Stimulated activated naive CD8-positive, alpha-beta T cell treated with anti-CD3 and anti-CD28 coated beads, Interleukin-15, Interleukin-2, amounts not matched to agents 100 ng/mL and 50 ng/mL, for 24 hours (primary cell): ENCODE results near the gene LUZP4.

Experiments used
- H3K27ac Mint-ChIP-seq: one replicate; pipeline ENCODE4 v1.8.0; 2021; ENCODE audit warnings: mild to moderate bottlenecking, mixed read lengths
- H3K27me3 Mint-ChIP-seq: one replicate; pipeline ENCODE4 v1.8.0; 2021; ENCODE audit warnings: mixed read lengths
- H3K36me3 Mint-ChIP-seq: one replicate; pipeline ENCODE4 v1.8.0; 2021; ENCODE audit warnings: low read depth, mixed read lengths
- H3K4me1 Mint-ChIP-seq: one replicate; pipeline ENCODE4 v1.8.0; 2021; ENCODE audit warnings: low read depth, mixed read lengths
- H3K4me3 Mint-ChIP-seq: one replicate; pipeline ENCODE4 v1.8.0; 2021; ENCODE audit warnings: mild to moderate bottlenecking, mixed read lengths
- H3K9me3 Mint-ChIP-seq: one replicate; pipeline ENCODE4 v1.8.0; 2021; ENCODE audit warnings: mixed read lengths

The LUZP4 gene, protein sequence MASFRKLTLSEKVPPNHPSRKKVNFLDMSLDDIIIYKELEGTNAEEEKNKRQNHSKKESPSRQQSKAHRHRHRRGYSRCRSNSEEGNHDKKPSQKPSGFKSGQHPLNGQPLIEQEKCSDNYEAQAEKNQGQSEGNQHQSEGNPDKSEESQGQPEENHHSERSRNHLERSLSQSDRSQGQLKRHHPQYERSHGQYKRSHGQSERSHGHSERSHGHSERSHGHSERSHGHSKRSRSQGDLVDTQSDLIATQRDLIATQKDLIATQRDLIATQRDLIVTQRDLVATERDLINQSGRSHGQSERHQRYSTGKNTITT

DNA sequence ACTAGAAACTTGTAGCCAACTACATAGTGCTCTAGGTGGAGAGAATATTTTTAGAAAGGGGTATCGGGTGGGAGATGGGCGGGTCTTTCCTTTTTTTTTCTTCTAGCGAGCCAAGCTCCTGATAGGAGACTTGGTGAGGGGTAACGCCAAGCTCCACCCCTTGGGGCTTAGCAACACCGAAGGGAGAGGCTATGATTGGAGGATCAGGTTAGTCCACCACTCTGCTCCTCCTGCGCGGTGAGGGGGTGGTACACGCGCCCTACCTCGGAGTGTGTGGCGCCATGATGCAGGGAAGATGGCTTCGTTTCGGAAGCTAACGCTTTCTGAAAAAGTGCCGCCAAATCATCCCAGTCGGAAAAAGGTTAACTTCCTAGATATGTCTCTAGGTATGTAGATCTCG lies at the start of gene LUZP4:
Gene LUZP4 (plus strand): TSS at position 251 of the 400 bp plus-strand sequence. CDS start 45 bp downstream, at position 296.
- no peaks in the 10 kb centered on the region for H3K36me3 Mint-ChIP-seq
- no peak within 1 kb of the TSS for H3K27ac Mint-ChIP-seq
- H3K9me3 Mint-ChIP-seq, result no peaks in the 10 kb centered on the region
- no peaks in the 10 kb centered on the region for H3K4me1 Mint-ChIP-seq
- no peaks in the 10 kb centered on the region for H3K27me3 Mint-ChIP-seq
- H3K4me3 Mint-ChIP-seq, result no peak within 1 kb of the TSS

DNA sequence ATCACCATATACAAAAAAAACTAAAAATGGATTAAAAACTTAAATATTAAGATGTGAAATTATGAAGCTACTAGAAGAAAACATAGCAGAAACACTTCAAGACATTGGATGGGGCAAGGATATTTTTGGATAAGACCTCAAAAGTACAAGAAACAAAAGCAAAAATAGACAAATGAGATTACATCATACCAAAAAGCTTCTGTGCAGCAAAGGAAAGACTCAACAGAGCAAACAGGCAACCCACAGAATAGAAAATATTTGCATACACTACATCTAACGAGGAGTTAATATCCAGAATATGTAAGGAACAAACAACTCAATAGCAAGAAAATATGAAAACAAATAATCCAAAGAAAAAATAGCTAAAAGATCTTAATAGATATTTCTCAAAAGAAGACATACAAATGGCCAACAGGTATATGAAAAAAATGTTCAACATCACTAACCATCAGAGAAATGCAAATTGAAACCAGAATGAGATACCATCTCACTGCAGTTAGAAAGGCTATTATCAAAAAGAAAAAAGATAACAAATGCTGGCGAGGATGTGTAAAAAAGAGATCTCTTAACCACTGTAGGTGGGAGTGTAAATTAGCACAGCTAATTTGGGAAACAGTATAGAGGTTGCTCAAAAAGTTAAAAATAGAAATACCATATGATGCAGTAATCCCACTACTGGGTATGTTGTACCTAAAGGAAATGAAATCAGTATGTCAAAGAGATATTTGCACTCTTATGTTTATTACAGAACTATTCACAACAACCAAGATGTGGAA lies 37.9 kb upstream of the LUZP4 start:
- Mint-ChIP-seq H3K27ac (no peak overlapping the region), H3K27me3 (no peaks in the 10 kb centered on the region), H3K36me3 (no peaks in the 10 kb centered on the region), H3K9me3 (no peaks in the 10 kb centered on the region), H3K4me1 (no peaks in the 10 kb centered on the region), H3K4me3 (no peak overlapping the region)

DNA sequence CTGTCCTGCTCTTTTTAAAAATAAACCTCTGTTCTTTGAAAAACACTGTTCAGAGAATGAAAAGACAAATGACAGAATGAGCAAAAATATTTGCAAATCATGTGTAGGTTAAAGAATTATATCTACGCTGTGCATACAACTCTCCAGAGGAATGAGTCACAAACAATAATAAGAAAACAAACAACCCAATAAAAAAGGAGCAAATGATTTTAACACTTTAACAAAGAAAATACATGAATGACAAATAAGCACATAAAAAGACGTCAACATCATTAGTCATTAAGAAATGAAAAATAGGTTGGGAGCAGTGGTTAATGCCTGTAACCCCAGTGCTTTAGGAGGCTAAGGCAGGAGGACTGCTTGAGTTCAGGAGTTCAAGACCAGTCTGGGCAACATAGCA lies 34.5 kb upstream of the LUZP4 start:
- no peaks in the 10 kb centered on the region for H3K9me3 Mint-ChIP-seq
- H3K27ac Mint-ChIP-seq, result no peak overlapping the region
- no peak overlapping the region for H3K4me3 Mint-ChIP-seq
- no peaks in the 10 kb centered on the region for H3K27me3 Mint-ChIP-seq
- H3K36me3 Mint-ChIP-seq, result no peaks in the 10 kb centered on the region
- no peaks in the 10 kb centered on the region for H3K4me1 Mint-ChIP-seq

DNA sequence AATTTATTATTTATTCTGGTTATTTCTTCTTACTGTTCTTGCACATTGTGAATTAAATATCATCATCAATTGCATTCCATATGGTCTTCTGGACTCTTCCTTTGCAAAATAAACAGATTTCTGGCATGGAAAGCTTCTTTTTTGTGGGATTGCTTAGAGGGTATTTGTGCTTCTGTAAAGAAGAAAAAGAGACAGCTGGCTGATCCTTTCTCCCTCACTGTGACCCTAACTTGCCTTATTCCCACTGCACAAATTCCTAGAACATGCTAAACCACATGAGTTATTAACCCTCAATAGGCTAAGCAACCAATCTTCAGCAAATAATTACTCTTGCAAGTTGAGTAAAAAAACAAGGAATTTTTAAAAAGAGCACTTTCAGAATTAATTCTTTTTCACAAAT lies 31.8 kb upstream of the LUZP4 start:
- H3K27me3 Mint-ChIP-seq, result no peaks in the 10 kb centered on the region
- H3K27ac Mint-ChIP-seq, result no peak overlapping the region
- H3K4me3 Mint-ChIP-seq, result no peak overlapping the region
- no peaks in the 10 kb centered on the region for H3K36me3 Mint-ChIP-seq
- no peaks in the 10 kb centered on the region for H3K4me1 Mint-ChIP-seq
- H3K9me3 Mint-ChIP-seq, result no peaks in the 10 kb centered on the region

DNA sequence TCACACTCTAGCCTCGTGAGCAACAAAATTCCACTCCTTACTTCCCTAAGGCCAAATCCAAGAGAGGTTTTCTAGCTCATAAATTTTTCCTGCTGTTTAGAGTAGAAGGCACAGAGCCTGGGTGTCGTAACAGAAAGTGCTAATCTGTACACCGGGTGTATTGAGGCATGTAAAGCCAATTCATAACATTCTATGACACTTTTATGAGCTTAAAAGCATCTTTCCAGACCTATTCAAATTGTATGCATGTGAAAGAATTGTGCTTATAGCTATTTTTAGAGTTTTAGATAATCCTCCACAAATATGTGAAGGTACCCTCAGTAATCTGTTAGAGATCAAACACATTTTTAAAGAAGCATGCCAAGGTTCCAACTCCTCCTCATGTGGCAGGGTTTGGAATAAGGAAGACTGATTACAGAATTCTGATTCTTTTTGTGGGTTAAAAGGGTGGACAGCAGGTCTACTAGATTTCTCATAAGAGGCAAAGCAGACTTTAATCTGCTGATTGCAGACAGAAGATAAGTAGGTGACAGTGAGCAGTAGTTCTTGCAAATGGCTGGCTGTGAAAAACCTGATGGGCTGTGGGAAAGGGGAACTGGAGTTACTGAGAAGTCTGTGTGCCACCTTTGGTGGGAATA lies 30.2 kb upstream of the LUZP4 start:
- H3K27me3 Mint-ChIP-seq, result no peaks in the 10 kb centered on the region
- H3K9me3 Mint-ChIP-seq, result no peaks in the 10 kb centered on the region
- H3K4me1 Mint-ChIP-seq, result no peaks in the 10 kb centered on the region
- H3K4me3 Mint-ChIP-seq, result no peak overlapping the region
- H3K36me3 Mint-ChIP-seq, result no peaks in the 10 kb centered on the region
- H3K27ac Mint-ChIP-seq, result no peak overlapping the region

DNA sequence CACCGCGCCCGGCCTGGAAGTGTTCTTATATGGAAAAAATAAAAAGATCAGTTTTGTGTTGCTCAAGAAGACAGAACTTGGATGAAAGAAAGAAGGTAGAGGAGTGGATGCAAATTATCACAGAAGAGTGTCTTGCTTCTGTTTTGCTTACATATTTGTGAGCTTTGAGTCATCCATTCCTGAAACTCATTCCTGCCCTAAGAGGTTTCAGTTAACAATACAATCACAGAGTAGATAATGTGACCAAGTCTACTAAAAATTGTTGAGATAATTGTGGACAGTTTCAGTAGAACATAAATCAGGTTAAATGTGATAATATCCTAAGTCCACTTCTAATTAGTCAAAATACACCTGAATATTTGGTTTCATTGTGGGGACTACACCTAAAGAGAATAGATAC lies 29.2 kb upstream of the LUZP4 start:
- no peaks in the 10 kb centered on the region for H3K4me1 Mint-ChIP-seq
- no peaks in the 10 kb centered on the region for H3K36me3 Mint-ChIP-seq
- H3K9me3 Mint-ChIP-seq, result no peaks in the 10 kb centered on the region
- no peak overlapping the region for H3K4me3 Mint-ChIP-seq
- no peak overlapping the region for H3K27ac Mint-ChIP-seq
- no peaks in the 10 kb centered on the region for H3K27me3 Mint-ChIP-seq

DNA sequence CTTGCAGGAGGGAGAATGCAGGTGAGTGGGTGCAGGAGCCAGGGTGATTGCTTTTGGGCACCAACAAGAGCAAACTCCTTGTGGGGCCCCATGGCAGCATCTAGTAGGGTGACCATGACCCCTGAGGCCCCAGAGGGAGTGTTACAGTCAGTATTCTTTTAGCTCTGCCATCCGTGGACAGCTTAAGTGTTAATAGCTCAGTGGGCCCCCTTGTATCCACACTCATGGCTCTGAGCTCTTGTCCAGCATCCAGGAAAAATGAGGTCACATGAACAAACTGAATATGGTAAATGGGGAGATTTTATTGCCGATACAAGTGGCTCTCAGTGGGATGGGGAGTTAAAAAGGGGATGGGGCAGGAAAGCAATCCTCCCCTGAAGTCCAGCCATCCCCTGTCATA lies 28.4 kb upstream of the LUZP4 start:
- Mint-ChIP-seq H3K4me3 (no peak overlapping the region), H3K36me3 (no peaks in the 10 kb centered on the region), H3K9me3 (no peaks in the 10 kb centered on the region), H3K4me1 (no peaks in the 10 kb centered on the region), H3K27me3 (no peaks in the 10 kb centered on the region), H3K27ac (no peak overlapping the region)

DNA sequence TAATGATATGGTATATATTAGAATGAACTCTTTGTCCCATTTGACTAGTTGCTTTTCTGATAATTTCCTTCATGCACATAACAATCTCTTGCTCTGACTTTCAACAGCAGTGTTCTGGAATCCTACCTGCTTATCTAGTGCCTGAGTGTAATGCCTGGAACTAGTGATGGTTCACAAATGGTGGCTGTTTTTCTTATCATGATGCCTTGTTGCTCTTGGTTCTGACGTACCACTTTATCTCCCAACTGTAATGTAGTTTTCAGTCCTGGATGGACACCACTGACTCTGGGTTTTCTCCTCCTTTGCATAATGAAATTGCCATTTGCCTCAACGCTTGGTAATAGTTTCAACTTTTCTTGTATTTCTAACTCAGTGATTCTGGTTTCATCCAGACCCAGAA lies 25.5 kb upstream of the LUZP4 start:
- no peaks in the 10 kb centered on the region for H3K27me3 Mint-ChIP-seq
- H3K9me3 Mint-ChIP-seq, result peaks cover 4% of the 10 kb centered on the region
- no peak overlapping the region for H3K4me3 Mint-ChIP-seq
- no peaks in the 10 kb centered on the region for H3K36me3 Mint-ChIP-seq
- no peaks in the 10 kb centered on the region for H3K4me1 Mint-ChIP-seq
- H3K27ac Mint-ChIP-seq, result no peak overlapping the region

DNA sequence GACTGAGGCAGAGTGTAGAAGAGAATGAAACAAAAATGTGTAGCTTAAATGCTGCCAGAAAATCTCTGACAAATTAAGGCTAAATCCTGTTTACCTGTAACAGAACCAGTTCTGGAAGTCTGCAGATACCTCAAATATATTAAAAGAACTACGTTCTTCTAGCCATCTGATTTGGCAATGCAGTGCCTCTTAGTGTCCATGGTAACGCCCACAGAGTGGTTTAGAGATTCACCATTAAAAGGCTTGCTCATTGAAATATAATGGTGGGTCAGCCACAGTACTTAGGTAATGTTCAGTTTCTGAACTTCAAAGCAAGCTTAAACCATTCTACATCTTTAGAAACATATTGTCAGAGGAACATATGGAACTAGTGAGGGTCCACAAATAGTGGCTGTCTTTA lies 23.2 kb upstream of the LUZP4 start:
- Mint-ChIP-seq H3K9me3 (peaks cover 4% of the 10 kb centered on the region), H3K4me1 (no peaks in the 10 kb centered on the region), H3K36me3 (no peaks in the 10 kb centered on the region), H3K4me3 (no peak overlapping the region), H3K27me3 (no peaks in the 10 kb centered on the region), H3K27ac (no peak overlapping the region)

DNA sequence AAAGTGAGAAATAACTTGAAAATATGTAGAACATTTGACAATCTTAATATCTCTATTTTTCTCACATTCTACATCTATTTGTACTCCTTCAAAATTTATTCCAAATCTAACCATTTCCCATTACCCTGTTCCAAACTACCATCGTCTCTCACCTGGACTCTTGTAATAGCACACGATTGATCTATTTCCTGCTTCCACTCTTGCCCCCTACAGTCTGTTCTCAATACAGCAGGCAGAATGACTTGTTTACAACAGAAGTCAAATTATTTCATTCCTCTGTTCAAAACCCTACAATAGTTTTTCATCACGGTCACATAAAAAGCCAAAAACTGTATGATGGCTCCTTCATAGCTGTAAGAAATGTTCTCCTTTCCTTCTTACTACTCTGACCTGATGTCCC lies 21.1 kb upstream of the LUZP4 start:
- Mint-ChIP-seq H3K9me3 (peaks cover 4% of the 10 kb centered on the region), H3K36me3 (no peaks in the 10 kb centered on the region), H3K4me3 (no peak overlapping the region), H3K4me1 (no peaks in the 10 kb centered on the region), H3K27me3 (no peaks in the 10 kb centered on the region), H3K27ac (no peak overlapping the region)

DNA sequence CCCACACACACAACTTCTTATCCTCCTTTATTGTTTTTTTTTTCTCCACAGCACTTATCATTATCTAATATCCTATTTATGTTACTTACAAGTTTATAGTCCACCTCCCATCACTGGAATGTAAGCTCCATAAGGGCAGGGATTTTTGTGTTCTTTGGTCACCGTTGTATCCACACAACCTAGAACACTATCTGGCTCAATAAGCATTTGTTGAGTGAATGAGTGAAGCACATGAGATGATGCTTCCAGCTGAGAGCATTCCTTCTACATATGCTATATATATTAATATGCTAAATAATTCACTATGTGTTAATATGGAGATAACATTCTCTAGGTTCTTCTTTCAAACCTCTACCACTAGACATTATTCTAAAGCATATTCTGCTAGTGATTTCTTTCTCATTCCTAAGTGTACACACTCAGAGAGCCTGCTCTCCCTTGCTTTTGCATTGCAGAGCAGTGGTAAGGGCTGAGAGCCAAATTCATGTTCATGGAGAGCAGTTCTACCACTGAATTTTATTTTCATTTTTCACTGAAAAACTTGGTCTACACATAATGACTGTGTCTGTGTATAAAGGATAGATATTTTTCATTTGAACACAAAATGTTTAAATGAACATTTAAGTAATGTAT lies 20.3 kb upstream of the LUZP4 start:
- no peaks in the 10 kb centered on the region for H3K27me3 Mint-ChIP-seq
- no peaks in the 10 kb centered on the region for H3K4me1 Mint-ChIP-seq
- H3K4me3 Mint-ChIP-seq, result no peak overlapping the region
- H3K36me3 Mint-ChIP-seq, result no peaks in the 10 kb centered on the region
- H3K27ac Mint-ChIP-seq, result no peak overlapping the region
- peaks cover 4% of the 10 kb centered on the region for H3K9me3 Mint-ChIP-seq

DNA sequence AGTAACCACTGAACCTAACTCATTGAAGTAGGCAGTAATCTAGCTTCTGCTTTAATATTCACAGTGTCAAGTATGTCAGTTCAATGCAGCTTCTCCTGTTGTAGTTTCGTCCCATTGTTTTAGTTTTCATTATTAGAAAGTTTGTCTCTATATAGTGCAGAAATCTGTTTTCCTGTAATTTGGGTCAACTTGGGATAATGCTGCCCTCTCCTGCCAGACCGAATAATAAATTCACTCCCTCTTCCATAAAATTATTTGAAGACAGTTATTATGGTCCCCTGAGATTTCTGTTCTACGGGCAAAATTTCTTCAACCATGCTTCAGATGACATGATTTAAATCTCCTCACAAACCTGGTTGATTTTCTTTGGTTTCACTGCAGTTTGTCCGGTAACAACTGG lies 4.6 kb upstream of the LUZP4 start:
- no peak overlapping the region for H3K4me3 Mint-ChIP-seq
- H3K27ac Mint-ChIP-seq, result no peak overlapping the region
- H3K27me3 Mint-ChIP-seq, result no peaks in the 10 kb centered on the region
- H3K36me3 Mint-ChIP-seq, result no peaks in the 10 kb centered on the region
- H3K4me1 Mint-ChIP-seq, result no peaks in the 10 kb centered on the region
- no peaks in the 10 kb centered on the region for H3K9me3 Mint-ChIP-seq

DNA sequence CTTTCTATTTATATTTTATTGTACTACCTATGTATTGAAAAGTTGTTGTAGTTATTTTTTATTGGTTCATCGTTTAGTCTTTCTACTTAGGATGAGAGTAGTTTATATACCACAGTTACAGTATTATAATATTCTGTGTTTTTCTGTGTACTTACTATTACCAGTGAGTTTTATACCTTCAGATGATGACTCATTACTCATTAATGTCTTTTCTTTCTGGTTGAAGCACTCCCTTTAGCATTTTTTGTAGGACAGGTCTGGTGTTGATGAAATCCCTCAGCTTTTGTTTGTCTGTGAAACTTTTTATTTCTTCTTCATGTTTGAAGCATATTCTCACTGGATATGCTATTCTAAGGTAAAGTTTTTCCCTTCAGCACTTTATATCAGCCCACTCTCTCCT lies 7.7 kb downstream of the LUZP4 start:
- no peaks in the 10 kb centered on the region for H3K9me3 Mint-ChIP-seq
- no peak overlapping the region for H3K27ac Mint-ChIP-seq
- no peaks in the 10 kb centered on the region for H3K36me3 Mint-ChIP-seq
- no peak overlapping the region for H3K4me3 Mint-ChIP-seq
- no peaks in the 10 kb centered on the region for H3K27me3 Mint-ChIP-seq
- H3K4me1 Mint-ChIP-seq, result no peaks in the 10 kb centered on the region

DNA sequence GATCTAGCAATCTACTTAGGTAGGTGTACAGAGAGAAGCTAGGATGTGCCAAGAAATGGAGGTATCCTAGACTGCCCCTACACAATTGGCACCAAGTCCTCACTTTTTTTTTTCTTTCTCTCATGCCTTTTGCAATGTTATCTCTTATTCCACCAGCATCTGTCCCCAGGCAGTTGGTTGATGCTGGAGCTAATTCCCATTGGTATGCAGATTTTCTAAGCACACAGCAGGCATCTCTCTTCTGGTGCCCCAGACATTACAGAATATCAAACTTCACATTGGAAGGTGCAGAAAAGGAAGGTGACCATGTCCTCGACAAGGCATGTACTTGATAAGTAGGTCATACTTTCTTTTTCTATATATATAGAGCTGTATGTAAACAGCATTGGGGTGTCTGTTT lies 21.6 kb downstream of the LUZP4 start:
- Mint-ChIP-seq H3K27me3 (no peaks in the 10 kb centered on the region), H3K4me1 (no peaks in the 10 kb centered on the region), H3K9me3 (no peaks in the 10 kb centered on the region)

DNA sequence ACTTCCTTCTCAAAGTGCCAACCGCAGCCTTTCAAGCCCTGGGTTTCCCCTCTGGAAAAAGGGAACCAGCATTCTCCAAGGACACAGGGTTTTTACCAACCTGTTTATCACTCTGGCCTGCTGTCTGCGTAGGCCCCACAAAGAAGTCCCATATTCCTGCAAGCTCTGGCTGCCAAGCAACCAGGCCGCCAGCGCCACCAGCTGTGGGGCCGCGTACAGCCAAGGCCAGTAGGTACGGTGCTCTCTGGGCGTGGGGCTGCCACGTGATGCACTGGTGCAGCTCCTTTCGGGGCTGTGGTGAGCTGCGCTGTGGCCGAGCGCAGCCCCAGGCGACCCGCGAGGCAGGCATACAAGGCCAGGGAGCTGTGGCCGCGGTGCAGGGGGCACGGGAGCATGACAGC lies 22.1 kb downstream of the LUZP4 start:
- no peaks in the 10 kb centered on the region for H3K36me3 Mint-ChIP-seq
- no peak overlapping the region for H3K4me3 Mint-ChIP-seq
- no peak overlapping the region for H3K27ac Mint-ChIP-seq
- no peaks in the 10 kb centered on the region for H3K27me3 Mint-ChIP-seq
- H3K4me1 Mint-ChIP-seq, result no peaks in the 10 kb centered on the region
- H3K9me3 Mint-ChIP-seq, result no peaks in the 10 kb centered on the region

More for the DNA sequence above, 21.6 kb downstream of the LUZP4 start:
- no peaks in the 10 kb centered on the region for H3K36me3 Mint-ChIP-seq
- no peak overlapping the region for H3K4me3 Mint-ChIP-seq
- H3K27ac Mint-ChIP-seq, result no peak overlapping the region
